ENCODE data around the gene GNL3.

The GNL3 gene

DNA sequence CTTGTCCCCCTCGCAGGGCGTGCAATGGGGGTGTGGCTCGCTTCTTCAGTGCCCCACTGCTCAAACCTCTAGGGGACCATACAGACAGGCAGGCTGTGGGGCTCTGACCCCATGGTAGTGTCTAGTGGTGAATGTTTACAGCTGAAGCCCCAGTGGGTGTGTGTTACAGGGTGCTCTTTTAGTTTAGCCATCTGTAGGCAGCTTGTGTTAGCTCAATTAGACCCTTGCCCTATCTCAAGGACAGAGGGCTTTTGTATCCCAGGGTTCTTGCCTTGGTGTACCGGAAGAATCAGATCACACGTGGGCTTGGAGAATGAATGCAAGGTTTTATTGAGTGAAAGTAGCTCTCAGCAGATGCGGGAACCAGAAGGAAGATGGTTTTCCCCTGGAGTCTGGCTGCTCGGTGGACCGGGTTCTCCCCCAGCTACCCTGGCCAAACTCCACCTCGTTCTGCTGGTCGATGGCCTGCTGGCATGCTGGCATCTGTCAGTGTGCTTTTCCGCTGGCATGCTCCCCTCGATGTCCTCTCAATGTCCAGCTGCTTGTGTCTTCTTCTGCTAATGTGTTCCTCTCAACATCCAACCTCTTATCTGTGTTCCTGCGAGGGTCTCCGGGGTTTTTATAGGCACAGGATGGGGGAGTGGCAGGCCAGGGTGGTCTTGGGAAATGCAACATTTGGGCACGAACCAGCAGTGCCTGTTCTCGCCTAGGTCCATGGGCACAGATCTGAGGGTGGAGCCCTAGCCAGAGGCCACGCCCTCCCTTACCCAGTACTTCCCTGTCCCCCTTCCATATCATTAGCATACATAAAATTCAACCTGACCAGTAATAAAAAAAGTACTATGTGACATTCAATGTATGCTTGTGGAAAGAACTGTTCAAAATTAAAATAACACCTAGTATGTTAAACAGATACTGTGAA, 26.7 kb downstream of the GNL3 start:
- no peaks in the 10 kb centered on the region for H3K9me3 ChIP-seq (ENCODE audit: insufficient read depth, low read length)
- H3K4me1 ChIP-seq (ENCODE audit: insufficient read depth, insufficient read length): peaks cover 2% of the 10 kb centered on the region
- H3K4me3 ChIP-seq (ENCODE audit: insufficient read length, low read depth): no peak overlapping the region
- H3K9ac ChIP-seq (ENCODE audit: insufficient read length, low read depth): no peak overlapping the region
- H3K27me3 ChIP-seq (ENCODE audit: insufficient read depth, insufficient read length): no peaks in the 10 kb centered on the region
- DNase-seq (ENCODE audit: low read depth, low spot score): no peak
- TF ChIP-seq YY1 (IDR thresholded peaks at IDR 0.05; ENCODE audit: insufficient read depth, insufficient read length) (no peak), SUZ12 (IDR thresholded peaks at IDR 0.05; ENCODE audit: extremely low read depth, insufficient read depth, insufficient read length) (no peak), ZNF274 (IDR thresholded peaks at IDR 0.05; ENCODE audit: low read depth, low read length) (no peak)
- H3K36me3 ChIP-seq (ENCODE audit: insufficient read depth, insufficient read length, low read length): peaks cover 53% of the 10 kb centered on the region

DNA sequence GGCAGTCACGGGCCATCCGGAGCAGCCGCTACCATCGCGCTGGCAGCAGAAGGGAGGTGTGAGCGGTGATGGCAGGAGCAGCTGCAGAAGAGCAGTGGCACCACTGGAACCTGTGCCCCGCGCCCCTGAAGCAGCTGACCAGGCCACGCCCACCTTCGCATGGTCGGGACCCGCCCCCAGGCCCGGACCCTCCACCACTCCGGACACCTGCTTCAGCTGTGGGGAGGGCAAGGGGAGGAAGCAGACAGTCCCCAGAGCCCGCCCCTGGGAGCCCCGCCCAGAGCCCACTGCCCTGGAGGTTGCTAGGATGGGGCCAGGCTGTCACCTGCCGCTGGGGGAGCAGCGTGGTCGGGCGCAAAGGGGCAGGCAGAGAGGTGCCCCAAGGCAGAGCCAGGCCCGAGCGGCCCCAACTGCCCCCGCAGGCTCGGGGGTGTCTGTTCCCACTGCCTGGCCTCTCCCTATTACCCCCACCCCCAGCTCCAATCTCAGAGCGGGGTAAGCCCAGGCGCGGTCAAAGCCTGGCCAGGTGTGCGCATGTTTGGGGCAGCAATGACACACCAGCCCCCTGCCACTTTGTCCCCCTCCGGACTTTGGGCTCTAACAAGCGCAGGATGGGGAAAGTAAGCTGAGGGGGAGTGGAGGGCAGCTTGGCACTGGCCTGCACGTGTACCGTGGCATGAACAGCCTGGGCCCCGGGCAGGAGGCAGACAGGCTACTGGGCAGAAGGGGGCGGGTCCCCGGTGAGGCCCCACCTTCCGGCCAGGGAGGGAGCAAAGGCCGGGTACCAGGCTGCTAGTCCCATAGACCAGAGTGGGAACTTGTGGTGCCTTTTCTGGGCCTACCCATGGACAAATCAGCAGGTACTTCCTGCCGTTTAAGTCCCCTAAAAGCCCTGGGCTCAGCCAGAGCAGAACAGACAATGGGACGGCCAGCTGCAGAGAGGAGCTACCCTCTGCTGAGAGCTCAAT, 28.8 kb downstream of the GNL3 start:
- peaks cover 2% of the 10 kb centered on the region for H3K4me1 ChIP-seq (ENCODE audit: insufficient read depth, insufficient read length)
- H3K4me3 ChIP-seq (ENCODE audit: insufficient read length, low read depth): no peak overlapping the region
- no peak for DNase-seq (ENCODE audit: low read depth, low spot score)
- no peak overlapping the region for H3K9ac ChIP-seq (ENCODE audit: insufficient read length, low read depth)
- H3K36me3 ChIP-seq (ENCODE audit: insufficient read depth, insufficient read length, low read length): peaks cover 37% of the 10 kb centered on the region
- no peaks in the 10 kb centered on the region for H3K27me3 ChIP-seq (ENCODE audit: insufficient read depth, insufficient read length)
- TF ChIP-seq SUZ12 (IDR thresholded peaks at IDR 0.05; ENCODE audit: extremely low read depth, insufficient read depth, insufficient read length): no peak
- no peak for TF ChIP-seq ZNF274 (IDR thresholded peaks at IDR 0.05; ENCODE audit: low read depth, low read length)
- no peak for TF ChIP-seq YY1 (IDR thresholded peaks at IDR 0.05; ENCODE audit: insufficient read depth, insufficient read length)
- H3K9me3 ChIP-seq (ENCODE audit: insufficient read depth, low read length): no peaks in the 10 kb centered on the region

DNA sequence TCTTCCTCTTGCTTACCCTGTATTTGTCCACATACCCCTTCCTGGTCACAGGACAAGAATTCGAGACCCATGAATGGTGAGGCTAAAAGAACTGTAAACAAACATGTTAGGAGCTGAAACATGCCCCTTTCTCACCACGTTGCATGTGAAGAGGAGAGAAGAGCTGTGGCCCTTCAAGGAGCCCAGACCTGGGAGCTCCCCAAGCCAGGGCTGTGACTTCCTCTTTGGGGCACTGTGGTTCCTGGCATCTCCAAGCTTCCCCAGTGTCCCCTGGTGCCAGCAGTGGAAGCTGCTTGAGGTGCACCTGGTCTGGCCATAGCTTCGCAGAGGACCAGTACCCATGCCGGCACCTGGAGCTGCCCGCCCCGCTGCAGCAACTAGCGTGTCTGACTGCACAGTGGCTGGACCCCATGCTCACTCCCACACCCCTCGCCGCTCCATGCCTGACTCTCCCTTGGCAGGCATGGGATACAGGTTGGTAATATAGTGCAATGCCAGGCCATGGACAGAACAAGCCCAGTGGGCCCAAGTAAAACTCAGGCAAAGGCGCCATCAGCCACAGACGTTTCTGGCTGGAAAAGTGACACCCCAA, 30.0 kb downstream of the GNL3 start:
- peaks cover 29% of the 10 kb centered on the region for H3K36me3 ChIP-seq (ENCODE audit: insufficient read depth, insufficient read length, low read length)
- no peak overlapping the region for H3K9ac ChIP-seq (ENCODE audit: insufficient read length, low read depth)
- H3K4me3 ChIP-seq (ENCODE audit: insufficient read length, low read depth): no peak overlapping the region
- H3K4me1 ChIP-seq (ENCODE audit: insufficient read depth, insufficient read length): peaks cover 2% of the 10 kb centered on the region
- H3K9me3 ChIP-seq (ENCODE audit: insufficient read depth, low read length): no peaks in the 10 kb centered on the region
- DNase-seq (ENCODE audit: low read depth, low spot score): no peak
- no peaks in the 10 kb centered on the region for H3K27me3 ChIP-seq (ENCODE audit: insufficient read depth, insufficient read length)
- TF ChIP-seq YY1 (IDR thresholded peaks at IDR 0.05; ENCODE audit: insufficient read depth, insufficient read length) (no peak), SUZ12 (IDR thresholded peaks at IDR 0.05; ENCODE audit: extremely low read depth, insufficient read depth, insufficient read length) (no peak), ZNF274 (IDR thresholded peaks at IDR 0.05; ENCODE audit: low read depth, low read length) (no peak)

DNA sequence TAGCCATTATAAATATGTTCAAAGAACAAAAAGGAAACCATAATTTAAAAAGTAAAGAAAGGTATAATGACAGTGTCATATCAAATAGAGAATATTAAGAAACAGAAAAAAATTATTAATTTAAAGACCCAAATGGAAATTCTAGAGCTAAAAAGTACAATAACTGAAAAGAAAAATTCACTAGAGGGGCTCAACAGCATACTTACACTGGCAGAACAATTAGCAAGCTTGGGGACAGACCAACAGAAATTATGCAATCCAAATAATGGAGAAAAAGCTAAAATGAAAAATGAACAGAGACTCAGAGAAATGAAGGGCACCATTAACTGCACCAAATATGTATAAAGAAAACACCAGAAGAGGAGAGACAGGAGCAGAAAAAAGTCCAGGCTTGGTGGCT, 33.8 kb downstream of the GNL3 start:
- H3K4me3 ChIP-seq (ENCODE audit: insufficient read length, low read depth): no peak overlapping the region
- H3K9me3 ChIP-seq (ENCODE audit: insufficient read depth, low read length): no peaks in the 10 kb centered on the region
- no peak overlapping the region for H3K9ac ChIP-seq (ENCODE audit: insufficient read length, low read depth)
- no peaks in the 10 kb centered on the region for H3K27me3 ChIP-seq (ENCODE audit: insufficient read depth, insufficient read length)
- peaks cover 2% of the 10 kb centered on the region for H3K4me1 ChIP-seq (ENCODE audit: insufficient read depth, insufficient read length)
- DNase-seq (ENCODE audit: low read depth, low spot score): no peak
- TF ChIP-seq SUZ12 (IDR thresholded peaks at IDR 0.05; ENCODE audit: extremely low read depth, insufficient read depth, insufficient read length): no peak
- TF ChIP-seq ZNF274 (IDR thresholded peaks at IDR 0.05; ENCODE audit: low read depth, low read length): no peak
- TF ChIP-seq YY1 (IDR thresholded peaks at IDR 0.05; ENCODE audit: insufficient read depth, insufficient read length): no peak
- peaks cover 16% of the 10 kb centered on the region for H3K36me3 ChIP-seq (ENCODE audit: insufficient read depth, insufficient read length, low read length)

- Histone ChIP-seq H3K4me3 (ENCODE audit: insufficient read length, low read depth) (no peak overlapping the region), H3K36me3 (ENCODE audit: insufficient read depth, insufficient read length, low read length) (peaks cover 12% of the 10 kb centered on the region), H3K9ac (ENCODE audit: insufficient read length, low read depth) (no peak overlapping the region), H3K4me1 (ENCODE audit: insufficient read depth, insufficient read length) (no peaks in the 10 kb centered on the region), H3K27me3 (ENCODE audit: insufficient read depth, insufficient read length) (no peaks in the 10 kb centered on the region), H3K9me3 (ENCODE audit: insufficient read depth, low read length) (no peaks in the 10 kb centered on the region)
- TF ChIP-seq ZNF274 (IDR thresholded peaks at IDR 0.05; ENCODE audit: low read depth, low read length) (no peak), YY1 (IDR thresholded peaks at IDR 0.05; ENCODE audit: insufficient read depth, insufficient read length) (no peak), SUZ12 (IDR thresholded peaks at IDR 0.05; ENCODE audit: extremely low read depth, insufficient read depth, insufficient read length) (no peak)
- DNase-seq (ENCODE audit: low read depth, low spot score): no peak
Observed at GRCh38 chr3:52721002-52721729, 35.3 kb downstream of the GNL3 start.

GRCh38 chr3:52721730-52722008, 35.8 kb downstream of the GNL3 start:
- peaks cover 12% of the 10 kb centered on the region for H3K36me3 ChIP-seq (ENCODE audit: insufficient read depth, insufficient read length, low read length)
- TF ChIP-seq ZNF274 (IDR thresholded peaks at IDR 0.05; ENCODE audit: low read depth, low read length): no peak
- TF ChIP-seq SUZ12 (IDR thresholded peaks at IDR 0.05; ENCODE audit: extremely low read depth, insufficient read depth, insufficient read length): no peak
- no peak for TF ChIP-seq YY1 (IDR thresholded peaks at IDR 0.05; ENCODE audit: insufficient read depth, insufficient read length)
- H3K4me3 ChIP-seq (ENCODE audit: insufficient read length, low read depth): no peak overlapping the region
- no peak for DNase-seq (ENCODE audit: low read depth, low spot score)
- no peaks in the 10 kb centered on the region for H3K27me3 ChIP-seq (ENCODE audit: insufficient read depth, insufficient read length)
- H3K4me1 ChIP-seq (ENCODE audit: insufficient read depth, insufficient read length): no peaks in the 10 kb centered on the region
- H3K9ac ChIP-seq (ENCODE audit: insufficient read length, low read depth): no peak overlapping the region
- no peaks in the 10 kb centered on the region for H3K9me3 ChIP-seq (ENCODE audit: insufficient read depth, low read length)

Measured in NT2/D1 (cell line).